Astrocyte (in vitro differentiated cells and primary cell): Measurements from ENCODE around the gene BACH2. TPM values are rescaled to one million over a fixed set of nuclear protein-coding genes. Genes with fewer than 3 reads are reported as not detected.

ENCODE experiments used
- DNase-seq: peaks from one replicate; pipeline ENCODE4 v3.0.0-alpha.2; 2010; ENCODE audit warnings: low read depth
- FAIRE-seq: peaks from 2 replicates; lab custom pipeline; 2011; peaks lifted over from hg19 to GRCh38; lab: Jason Lieb, UNC
- H2AFZ ChIP-seq: 2 replicates; pipeline ENCODE4 v1.6.0; 2012; ENCODE audit warnings: low read depth, low read length, inconsistent platforms
- H3K27ac ChIP-seq: 2 replicates; pipeline ENCODE4 v1.5.1; 2011; ENCODE audit warnings: low read depth, low read length, inconsistent platforms
- H3K27me3 ChIP-seq: 2 replicates; pipeline ENCODE4 v1.6.0; 2011; ENCODE audit warnings: low read length, inconsistent platforms; ENCODE audit not compliant: insufficient read depth
- H3K36me3 ChIP-seq: 2 replicates; pipeline ENCODE4 v1.5.1; 2011; ENCODE audit warnings: low read length, inconsistent platforms; ENCODE audit not compliant: insufficient read depth
- H3K4me1 ChIP-seq: 2 replicates; pipeline ENCODE4 v1.5.1; 2011; ENCODE audit warnings: low read length, inconsistent platforms; ENCODE audit not compliant: insufficient read depth
- H3K4me2 ChIP-seq: 2 replicates; pipeline ENCODE4 v1.6.0; 2012; ENCODE audit warnings: low read length, inconsistent platforms
- H3K4me3 ChIP-seq: 2 replicates; pipeline ENCODE4 v1.5.1; 2011; ENCODE audit warnings: low read depth, mild to moderate bottlenecking, low read length, inconsistent platforms; ENCODE audit not compliant: insufficient read depth
- H3K79me2 ChIP-seq: 2 replicates; pipeline ENCODE4 v1.6.0; 2012; ENCODE audit warnings: mild to moderate bottlenecking, low read length, inconsistent platforms; ENCODE audit not compliant: insufficient read depth
- H3K9ac ChIP-seq: 2 replicates; pipeline ENCODE4 v1.6.0; 2012; ENCODE audit warnings: mild to moderate bottlenecking, low read length, inconsistent platforms
- H3K9me3 ChIP-seq: 2 replicates; pipeline ENCODE4 v1.5.1; 2012; ENCODE audit warnings: low read depth, mild to moderate bottlenecking, low read length, inconsistent platforms; ENCODE audit not compliant: insufficient read depth
- H4K20me1 ChIP-seq: 2 replicates; pipeline ENCODE4 v1.6.0; 2012; ENCODE audit warnings: low read length, inconsistent platforms; ENCODE audit not compliant: insufficient read depth
- H3K27ac Mint-ChIP-seq: one replicate; pipeline ENCODE4 v1.8.0; 2021; ENCODE audit warnings: mild to moderate bottlenecking, mixed read lengths; ENCODE audit not compliant: unreplicated experiment
- H3K27me3 Mint-ChIP-seq: one replicate; pipeline ENCODE4 v1.8.0; 2021; ENCODE audit warnings: low read depth, mixed read lengths; ENCODE audit not compliant: unreplicated experiment
- H3K36me3 Mint-ChIP-seq: one replicate; pipeline ENCODE4 v1.8.0; 2021; ENCODE audit warnings: low read depth, mixed read lengths; ENCODE audit not compliant: unreplicated experiment
- H3K4me1 Mint-ChIP-seq: one replicate; pipeline ENCODE4 v1.8.0; 2021; ENCODE audit warnings: low read depth, mixed read lengths; ENCODE audit not compliant: unreplicated experiment
- H3K4me3 Mint-ChIP-seq: one replicate; pipeline ENCODE4 v1.8.0; 2021; ENCODE audit warnings: mild to moderate bottlenecking, moderate library complexity, mixed read lengths; ENCODE audit not compliant: unreplicated experiment
- H3K9me3 Mint-ChIP-seq: one replicate; pipeline ENCODE4 v1.8.0; 2021; ENCODE audit warnings: mild to moderate bottlenecking, mixed read lengths; ENCODE audit not compliant: unreplicated experiment
- EZH2 ChIP-seq: IDR thresholded peaks from 2 replicates; pipeline ENCODE4 v1.6.1; 2012; ENCODE audit warnings: mild to moderate bottlenecking, low read length, inconsistent platforms; ENCODE audit not compliant: insufficient read depth
- total RNA-seq: library from RNA; stranded (reverse); gene quantifications from 2 replicates; pipeline ENCODE4 v1.2.1, GENCODE V29; 2021
- TF ChIP-seq, protein P1 (sequence below): IDR thresholded peaks from 2 replicates; pipeline ENCODE4 v1.5.1; 2011; ENCODE audit warnings: low read depth, mild to moderate bottlenecking, inconsistent platforms, low read length, moderate library complexity; ENCODE audit not compliant: insufficient read depth

Gene BACH2
- total RNA-seq, 1 donor from 2014 or later: 17.5 TPM

DNA sequence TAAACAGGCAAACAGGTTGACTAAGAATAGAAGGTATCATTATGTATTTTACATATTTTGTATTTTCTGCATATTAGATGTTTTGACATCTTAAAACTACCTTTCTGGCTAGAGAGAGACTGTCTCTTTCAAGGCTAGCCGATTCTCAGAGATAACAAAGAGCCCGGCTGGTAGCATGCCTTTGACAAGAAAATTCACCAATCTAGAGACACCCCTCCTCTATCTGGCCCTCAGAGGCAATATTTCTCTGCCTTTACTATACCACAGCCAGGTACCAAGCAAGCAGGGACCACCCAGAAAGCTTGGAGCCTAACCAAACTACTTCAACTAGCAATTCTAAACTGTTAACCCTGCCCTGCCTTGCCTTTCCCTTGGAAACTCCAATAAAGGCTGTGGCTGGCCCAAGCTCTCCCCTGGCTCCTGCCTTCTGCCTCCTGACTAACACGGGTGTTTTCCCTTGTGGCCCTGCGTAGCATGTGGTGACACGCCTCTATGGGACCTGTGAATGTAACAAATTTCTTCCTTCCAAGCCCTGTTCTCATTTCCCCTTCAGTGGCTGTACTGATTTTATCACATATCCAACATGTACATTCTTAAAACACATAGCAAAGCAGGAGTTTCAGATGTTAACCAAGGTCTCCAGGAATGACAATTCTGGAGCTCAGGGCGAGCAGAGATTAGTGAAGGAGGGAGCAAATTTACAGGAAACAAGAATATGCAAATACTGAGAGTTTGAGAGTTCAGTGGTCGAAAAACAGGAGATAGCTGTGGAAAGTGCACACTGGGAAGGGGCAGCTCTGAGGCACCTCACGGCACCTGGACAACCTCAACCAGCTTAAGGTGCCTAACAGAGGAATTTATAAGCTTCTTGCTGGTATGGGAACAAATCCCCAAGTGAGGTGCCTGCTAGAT, 120.8 kb downstream of the BACH2 start:
- no peaks in the 10 kb centered on the region for H3K27me3 Mint-ChIP-seq
- H3K9ac ChIP-seq: no peak overlapping the region
- TF ChIP-seq, protein P1, sequence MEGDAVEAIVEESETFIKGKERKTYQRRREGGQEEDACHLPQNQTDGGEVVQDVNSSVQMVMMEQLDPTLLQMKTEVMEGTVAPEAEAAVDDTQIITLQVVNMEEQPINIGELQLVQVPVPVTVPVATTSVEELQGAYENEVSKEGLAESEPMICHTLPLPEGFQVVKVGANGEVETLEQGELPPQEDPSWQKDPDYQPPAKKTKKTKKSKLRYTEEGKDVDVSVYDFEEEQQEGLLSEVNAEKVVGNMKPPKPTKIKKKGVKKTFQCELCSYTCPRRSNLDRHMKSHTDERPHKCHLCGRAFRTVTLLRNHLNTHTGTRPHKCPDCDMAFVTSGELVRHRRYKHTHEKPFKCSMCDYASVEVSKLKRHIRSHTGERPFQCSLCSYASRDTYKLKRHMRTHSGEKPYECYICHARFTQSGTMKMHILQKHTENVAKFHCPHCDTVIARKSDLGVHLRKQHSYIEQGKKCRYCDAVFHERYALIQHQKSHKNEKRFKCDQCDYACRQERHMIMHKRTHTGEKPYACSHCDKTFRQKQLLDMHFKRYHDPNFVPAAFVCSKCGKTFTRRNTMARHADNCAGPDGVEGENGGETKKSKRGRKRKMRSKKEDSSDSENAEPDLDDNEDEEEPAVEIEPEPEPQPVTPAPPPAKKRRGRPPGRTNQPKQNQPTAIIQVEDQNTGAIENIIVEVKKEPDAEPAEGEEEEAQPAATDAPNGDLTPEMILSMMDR: no peak
- no peak for TF ChIP-seq EZH2
- peaks cover 15% of the 10 kb centered on the region for H3K4me1 Mint-ChIP-seq
- no peaks in the 10 kb centered on the region for H3K36me3 ChIP-seq
- H3K4me2 ChIP-seq: no peak overlapping the region
- no peaks in the 10 kb centered on the region for H3K9me3 ChIP-seq
- FAIRE-seq (no peak), DNase-seq (no peak)
- no peaks in the 10 kb centered on the region for H3K79me2 ChIP-seq
- no peak overlapping the region for H3K4me3 Mint-ChIP-seq
- no peaks in the 10 kb centered on the region for H3K9me3 Mint-ChIP-seq
- no peak overlapping the region for H3K27ac ChIP-seq
- peaks cover 2% of the 10 kb centered on the region for H3K36me3 Mint-ChIP-seq
- peak overlapping the region; percentile 5 for H3K27ac Mint-ChIP-seq
- H3K27me3 ChIP-seq: no peaks in the 10 kb centered on the region
- H3K4me3 ChIP-seq: no peak overlapping the region
- H2AFZ ChIP-seq: no peak overlapping the region
- H3K4me1 ChIP-seq: no peaks in the 10 kb centered on the region
- H4K20me1 ChIP-seq: no peaks in the 10 kb centered on the region

DNA sequence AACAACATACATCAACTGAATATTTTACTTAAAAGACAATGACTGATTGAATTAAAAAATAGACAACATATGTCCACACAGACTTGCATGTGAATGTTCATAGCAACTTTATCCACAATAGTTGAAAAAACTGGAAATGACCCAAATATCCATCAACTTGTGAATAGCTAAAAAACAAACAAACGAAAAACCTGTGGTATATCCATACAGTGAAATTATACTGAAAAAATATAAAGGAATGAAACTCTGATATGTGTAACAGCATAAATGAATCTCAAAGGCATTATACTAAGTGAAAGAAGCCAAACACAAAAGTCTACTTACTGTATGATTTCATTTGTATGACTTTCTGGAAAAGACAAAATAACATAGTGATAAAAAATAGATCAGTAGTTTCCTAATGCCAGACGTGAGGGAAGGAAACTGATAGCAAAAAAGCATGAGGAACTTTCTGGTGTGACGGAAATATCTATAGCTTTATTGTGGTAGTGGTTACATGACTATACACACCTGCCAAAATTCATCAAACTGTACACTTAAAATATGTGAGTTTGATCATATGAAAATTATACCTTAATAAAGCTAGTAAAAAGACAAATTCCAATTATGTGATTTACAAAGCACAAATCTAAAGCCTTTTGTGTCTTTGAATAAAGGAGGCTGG, 123.2 kb downstream of the BACH2 start:
- Mint-ChIP-seq H3K27me3 (no peaks in the 10 kb centered on the region), H3K4me1 (peaks cover 32% of the 10 kb centered on the region), H3K27ac (no peak overlapping the region), H3K36me3 (no peaks in the 10 kb centered on the region), H3K9me3 (no peaks in the 10 kb centered on the region), H3K4me3 (no peak overlapping the region)
- Histone ChIP-seq H3K4me2 (no peak overlapping the region), H3K9ac (no peak overlapping the region), H3K4me1 (peaks cover 6% of the 10 kb centered on the region), H3K27me3 (no peaks in the 10 kb centered on the region), H3K9me3 (no peaks in the 10 kb centered on the region), H3K4me3 (no peak overlapping the region), H3K27ac (no peak overlapping the region), H4K20me1 (no peaks in the 10 kb centered on the region), H3K36me3 (no peaks in the 10 kb centered on the region), H2AFZ (no peak overlapping the region), H3K79me2 (no peaks in the 10 kb centered on the region)
- DNase-seq (no peak), FAIRE-seq (peak; percentile 23)
- no peak for TF ChIP-seq EZH2
- TF ChIP-seq, protein P1: no peak
